IPS-15b (cell line): Measurements from ENCODE around the gene CDK4.
A peak's percentile ranks its signal among the peaks of the same experiment; 100 is the strongest.

Experiments used
- H3K27me3 ChIP-seq: one replicate; pipeline ENCODE4 v1.6.1; 2013; ENCODE audit warnings: low read length; ENCODE audit not compliant: control insufficient read depth, insufficient read depth
- H3K36me3 ChIP-seq: one replicate; pipeline ENCODE4 v1.6.1; 2013; ENCODE audit warnings: low read length; ENCODE audit not compliant: control insufficient read depth, insufficient read depth
- H3K4me1 ChIP-seq: one replicate; pipeline ENCODE4 v1.6.1; 2013; ENCODE audit warnings: mild to moderate bottlenecking, low read length; ENCODE audit not compliant: control insufficient read depth, insufficient read depth
- H3K4me3 ChIP-seq: one replicate; pipeline ENCODE4 v1.5.1; 2013; ENCODE audit warnings: low read depth, low read length
- H3K9ac ChIP-seq: one replicate; pipeline ENCODE4 v1.6.1; 2013; ENCODE audit warnings: low read depth, mild to moderate bottlenecking, low read length
- H3K9me3 ChIP-seq: one replicate; pipeline ENCODE4 v1.6.1; 2013; ENCODE audit warnings: mild to moderate bottlenecking, low read length; ENCODE audit not compliant: control insufficient read depth, insufficient read depth

CDK4 gene

DNA sequence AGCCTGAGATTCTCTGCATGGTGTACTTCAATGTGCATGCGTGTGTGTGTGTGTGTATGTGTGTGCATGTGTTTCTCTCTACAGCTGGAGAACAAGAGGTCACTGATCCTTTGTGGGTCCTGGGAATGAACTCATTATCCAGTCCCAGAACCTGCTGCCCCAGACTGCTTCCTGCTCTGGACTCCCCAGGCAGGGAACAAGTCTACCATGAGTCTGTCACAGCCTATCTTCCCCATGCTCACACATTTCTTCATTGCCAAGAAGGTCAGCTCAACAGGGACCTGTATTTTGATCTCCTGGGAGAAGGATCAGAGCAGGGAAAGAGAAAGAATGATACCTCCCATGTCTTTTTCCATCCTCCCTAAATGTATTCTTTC lies 10.7 kb downstream of the CDK4 start:
- Histone ChIP-seq H3K4me1 (peaks cover 6% of the 10 kb centered on the region), H3K9ac (no peak overlapping the region), H3K27me3 (peaks cover 58% of the 10 kb centered on the region), H3K9me3 (no peaks in the 10 kb centered on the region), H3K4me3 (no peak overlapping the region), H3K36me3 (no peaks in the 10 kb centered on the region)

DNA sequence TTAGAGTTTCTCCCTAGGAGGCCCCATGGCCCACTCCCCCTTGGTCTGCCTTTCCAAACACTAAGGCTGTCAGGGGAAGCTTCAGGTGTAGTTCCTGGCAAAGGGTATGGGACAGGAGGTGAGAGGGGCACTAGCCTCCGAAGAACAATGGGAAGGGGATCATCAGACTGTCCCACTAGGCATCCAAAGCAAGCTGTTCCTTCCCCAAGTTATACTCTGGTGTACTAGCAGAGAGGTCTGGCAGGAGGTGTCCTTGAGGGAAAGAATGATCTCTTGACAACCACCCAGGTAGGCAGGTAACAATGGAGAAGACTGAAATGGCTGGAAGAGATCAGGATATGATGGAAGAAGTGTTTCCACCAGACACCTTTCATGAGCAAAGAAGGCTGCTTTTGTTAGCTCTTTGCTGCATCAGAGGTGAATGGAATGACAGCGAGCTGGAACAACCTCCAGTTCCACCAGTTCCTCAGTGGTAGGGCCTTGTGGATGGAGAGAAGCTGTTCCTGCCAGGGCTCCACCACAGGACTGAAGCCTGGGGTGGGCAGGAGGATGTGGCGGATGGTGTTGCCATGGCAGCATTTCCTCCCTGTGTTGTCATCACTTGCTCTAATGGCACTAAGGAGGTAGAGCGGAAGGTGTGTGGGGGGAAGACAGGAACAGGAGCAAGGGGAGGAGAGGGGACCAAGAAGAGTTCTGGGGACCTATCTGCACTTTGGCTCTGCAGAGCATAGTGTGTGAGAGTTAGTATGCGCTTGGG lies 11.3 kb downstream of the CDK4 start:
- Histone ChIP-seq H3K27me3 (peaks cover 64% of the 10 kb centered on the region), H3K9me3 (no peaks in the 10 kb centered on the region), H3K9ac (no peak overlapping the region), H3K36me3 (no peaks in the 10 kb centered on the region), H3K4me3 (no peak overlapping the region), H3K4me1 (peaks cover 3% of the 10 kb centered on the region)

DNA sequence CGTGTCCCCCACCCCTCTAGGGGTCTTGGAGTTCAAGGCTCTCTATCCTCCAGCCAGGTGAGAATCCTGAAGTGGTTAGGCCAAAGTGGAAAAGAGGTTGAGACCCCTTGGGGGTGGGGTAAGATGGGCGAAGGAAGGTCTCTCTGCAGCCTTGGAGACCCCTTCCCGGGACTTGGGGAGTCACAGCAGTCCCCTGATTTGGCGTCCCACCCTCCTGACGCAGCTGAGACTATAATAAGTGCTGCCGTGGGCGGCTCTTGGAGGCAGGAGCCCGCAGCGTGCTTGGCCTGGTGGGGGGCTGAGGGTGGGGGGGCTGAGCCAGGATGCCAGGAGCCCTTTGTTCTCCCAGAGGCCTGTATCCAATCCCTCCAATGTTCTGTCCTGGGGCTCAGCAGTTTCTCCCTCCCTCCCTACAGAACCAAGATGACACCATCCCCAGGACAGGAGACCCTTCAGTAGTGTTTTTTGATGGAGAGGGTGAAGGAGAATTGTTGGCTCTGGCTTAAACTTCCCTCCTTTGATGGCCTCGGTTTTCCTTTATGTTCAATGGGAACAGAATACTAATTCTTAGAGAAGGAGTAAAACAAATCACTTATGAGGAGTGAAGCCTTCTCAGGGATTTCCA lies 12.1 kb downstream of the CDK4 start:
- peaks cover 72% of the 10 kb centered on the region for H3K27me3 ChIP-seq
- H3K9ac ChIP-seq = no peak overlapping the region
- peak overlapping the region; percentile 41 for H3K4me3 ChIP-seq
- no peaks in the 10 kb centered on the region for H3K36me3 ChIP-seq
- H3K9me3 ChIP-seq = no peaks in the 10 kb centered on the region
- peaks cover 6% of the 10 kb centered on the region for H3K4me1 ChIP-seq

DNA sequence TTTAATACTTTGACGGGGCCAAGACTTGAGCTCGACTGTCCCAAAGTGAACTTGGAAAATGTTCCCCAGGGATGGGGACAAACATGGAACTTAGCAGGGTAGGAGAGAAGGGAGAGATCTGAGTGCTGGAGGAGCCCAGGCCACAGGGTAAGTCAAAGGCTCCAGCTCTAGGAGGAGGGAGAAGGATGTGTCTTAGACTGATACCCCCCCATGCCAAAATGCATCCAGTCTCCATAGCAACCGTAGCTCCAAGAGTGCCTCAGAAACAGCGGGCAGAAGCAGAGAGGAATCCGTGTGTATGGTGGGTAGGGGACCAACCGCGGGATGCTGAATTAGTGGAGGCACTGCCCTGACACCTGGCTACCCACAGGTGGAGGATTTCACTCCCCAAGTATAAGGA lies 12.7 kb downstream of the CDK4 start:
- peak overlapping the region; percentile 41 for H3K4me3 ChIP-seq
- peaks cover 6% of the 10 kb centered on the region for H3K4me1 ChIP-seq
- H3K9me3 ChIP-seq = no peaks in the 10 kb centered on the region
- H3K27me3 ChIP-seq = peaks cover 78% of the 10 kb centered on the region
- no peaks in the 10 kb centered on the region for H3K36me3 ChIP-seq
- H3K9ac ChIP-seq = no peak overlapping the region

DNA sequence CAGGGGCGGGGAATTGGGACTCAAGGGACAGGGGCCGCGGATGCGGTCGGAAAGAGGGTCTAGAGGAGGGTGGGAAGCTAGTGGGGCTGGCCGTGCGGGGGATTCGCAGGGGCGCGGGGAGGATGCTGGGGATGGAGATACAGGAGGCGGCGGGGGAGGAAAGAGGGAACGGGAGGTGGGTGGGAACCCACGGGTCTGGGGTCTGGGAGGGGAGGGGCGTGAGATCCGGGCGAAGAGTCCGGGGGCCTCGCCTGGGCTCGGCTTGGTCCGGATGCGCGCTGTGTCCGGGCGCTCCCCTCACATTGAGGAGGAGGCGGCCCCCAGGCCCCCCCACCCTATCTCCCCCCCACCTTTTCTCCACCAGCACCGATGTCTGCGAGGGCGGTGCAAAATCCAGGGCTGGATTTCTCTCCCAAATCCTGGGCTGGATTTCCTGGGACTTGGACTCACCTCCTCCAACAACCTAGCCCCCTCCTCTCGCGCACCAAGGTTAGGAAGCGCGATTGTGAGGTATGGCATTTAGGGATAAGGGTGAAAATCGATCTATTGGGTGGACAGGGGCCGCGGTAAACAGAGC lies 13.4 kb downstream of the CDK4 start, which contains the start of gene AGAP2:
TSS of gene AGAP2 (minus strand) at position 82 of the 577 bp plus-strand sequence. CDS start 496 bp downstream, outside the sequence.
- Histone ChIP-seq H3K27me3 (peaks cover 84% of the 10 kb centered on the region), H3K4me1 (peaks cover 6% of the 10 kb centered on the region), H3K9me3 (no peaks in the 10 kb centered on the region), H3K36me3 (no peaks in the 10 kb centered on the region), H3K9ac (no peak within 1 kb of the TSS), H3K4me3 (peak within 1 kb of the TSS; percentile 41)

DNA sequence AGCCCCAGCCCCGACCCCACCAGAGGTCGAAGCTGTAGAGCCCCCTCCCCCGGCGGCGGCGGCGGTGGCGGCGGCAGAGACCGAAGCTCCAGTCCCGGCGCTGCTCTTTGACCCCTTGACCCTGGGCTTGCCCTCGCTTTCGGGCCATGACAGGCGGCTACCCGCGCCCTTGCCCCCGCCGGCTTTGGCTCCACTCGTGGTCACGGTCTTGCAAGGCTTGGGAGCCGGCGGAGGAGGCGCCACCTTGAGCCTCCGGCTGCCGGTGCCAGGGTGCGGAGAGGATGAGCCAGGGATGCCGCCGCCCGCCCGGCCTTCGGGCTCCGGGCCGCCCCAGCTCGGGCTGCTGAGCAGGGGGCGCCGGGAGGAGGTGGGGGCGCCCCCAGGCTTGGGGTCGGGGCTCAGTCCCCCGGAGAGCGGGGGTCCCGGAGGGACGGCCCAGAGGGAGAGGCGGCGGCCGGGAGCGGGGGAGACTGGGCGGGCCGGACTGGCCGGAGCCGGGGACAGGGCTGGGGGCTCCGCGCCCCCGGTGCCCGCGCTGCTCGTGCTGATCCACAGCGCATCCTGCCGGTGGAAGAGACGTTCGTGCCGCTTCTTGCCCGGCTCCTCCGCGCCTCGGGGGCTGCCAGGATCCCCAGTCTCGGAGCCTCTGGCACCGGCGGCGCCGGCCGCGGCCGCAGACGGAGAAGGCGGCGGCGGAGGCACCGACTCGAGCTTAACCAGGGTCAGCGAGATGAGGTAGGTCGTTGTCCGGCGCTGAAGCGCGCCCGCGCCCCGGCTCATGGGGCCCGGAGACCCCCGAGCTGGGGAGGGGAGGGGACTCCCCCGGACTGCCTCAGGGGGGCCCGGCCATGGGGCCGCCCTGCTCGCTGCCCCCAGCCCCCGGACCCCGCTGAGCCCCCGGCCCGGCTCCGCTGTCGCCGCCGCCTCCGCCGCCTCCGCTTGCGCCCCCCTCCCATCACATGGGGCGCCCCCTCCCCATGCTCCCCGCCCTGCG lies 14.3 kb downstream of the CDK4 start:
- Histone ChIP-seq H3K9me3 (no peaks in the 10 kb centered on the region), H3K27me3 (peaks cover 90% of the 10 kb centered on the region), H3K4me3 (peak overlapping the region; percentile 56), H3K36me3 (no peaks in the 10 kb centered on the region), H3K9ac (no peak overlapping the region), H3K4me1 (peaks cover 6% of the 10 kb centered on the region)

DNA sequence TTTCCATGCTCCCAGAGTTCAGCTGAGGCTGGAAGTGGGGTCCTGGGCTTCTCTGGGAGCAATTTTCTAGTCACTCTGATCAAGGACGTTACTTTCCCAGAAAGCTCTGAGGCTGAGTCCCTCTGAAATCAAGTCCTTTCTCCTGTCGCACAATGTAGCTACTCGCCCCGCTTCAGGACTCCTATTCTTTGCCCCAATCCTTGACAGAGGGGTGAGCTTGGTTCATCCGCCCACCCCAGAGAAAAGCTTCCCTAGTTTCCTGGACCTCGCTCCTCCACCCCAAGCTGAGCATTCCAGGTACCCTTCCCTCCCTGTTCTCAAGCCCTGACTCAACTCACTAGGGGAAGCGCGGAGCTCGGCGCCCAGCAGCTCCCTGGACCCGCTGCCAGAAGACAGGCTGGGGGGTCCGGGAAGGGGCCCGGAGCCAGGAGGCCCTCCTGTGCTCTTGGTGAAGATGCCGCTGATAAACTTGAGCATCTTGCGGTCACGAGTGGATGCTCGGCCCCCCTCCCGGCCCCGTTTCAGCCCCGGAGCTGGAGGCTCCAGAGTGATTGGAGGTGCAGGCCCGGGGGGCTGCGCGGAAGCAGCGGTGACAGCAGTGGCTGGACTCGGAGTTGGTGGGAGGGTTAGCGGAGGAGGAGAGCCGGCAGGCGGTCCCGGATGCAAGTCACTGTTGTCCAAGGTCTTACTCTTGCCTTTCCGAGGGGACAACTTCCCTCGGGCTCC lies 15.2 kb downstream of the CDK4 start:
- Histone ChIP-seq H3K4me1 (peaks cover 6% of the 10 kb centered on the region), H3K9ac (no peak overlapping the region), H3K27me3 (peaks cover 93% of the 10 kb centered on the region), H3K36me3 (no peaks in the 10 kb centered on the region), H3K4me3 (peak overlapping the region; percentile 56), H3K9me3 (no peaks in the 10 kb centered on the region)

DNA sequence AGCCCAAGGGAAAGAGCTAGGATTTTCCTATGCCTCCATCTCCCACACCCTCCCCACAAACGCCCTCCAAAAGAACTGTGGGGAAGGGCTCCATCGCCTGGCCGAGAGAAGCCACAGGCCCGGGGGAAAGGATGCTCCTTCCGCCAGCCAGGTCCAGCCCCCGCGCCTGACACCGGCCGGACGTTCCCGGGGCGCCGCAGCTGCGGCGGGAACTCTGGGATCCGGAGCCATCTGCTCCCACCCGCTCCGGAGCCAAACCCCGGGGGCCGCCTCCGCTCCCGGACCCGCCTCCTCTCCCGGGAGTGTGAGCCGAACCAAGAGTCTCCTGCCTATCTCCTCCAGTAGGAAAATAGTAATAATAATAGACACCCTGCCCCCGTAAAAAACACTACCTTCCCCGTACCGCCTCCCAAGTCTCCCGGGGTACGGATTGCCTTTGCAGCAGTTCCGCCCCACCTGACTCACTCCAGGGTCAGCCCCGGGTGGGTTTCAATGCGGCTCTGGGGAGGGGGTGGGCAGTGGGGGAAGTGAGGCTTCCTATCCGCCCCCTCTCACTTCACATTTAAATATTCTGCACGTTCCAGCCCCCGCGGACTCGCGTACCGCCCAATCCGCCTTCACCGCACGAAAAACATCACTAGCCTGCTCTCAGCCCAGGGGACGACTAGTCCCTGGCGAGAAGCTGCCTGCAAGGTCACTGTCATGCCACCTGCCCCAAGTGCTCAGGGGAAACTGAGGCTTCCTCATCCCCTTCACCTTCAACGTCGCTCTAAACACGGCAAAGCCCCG lies 16.0 kb downstream of the CDK4 start:
- H3K4me3 ChIP-seq = peak overlapping the region; percentile 56
- H3K36me3 ChIP-seq = no peaks in the 10 kb centered on the region
- no peak overlapping the region for H3K9ac ChIP-seq

DNA sequence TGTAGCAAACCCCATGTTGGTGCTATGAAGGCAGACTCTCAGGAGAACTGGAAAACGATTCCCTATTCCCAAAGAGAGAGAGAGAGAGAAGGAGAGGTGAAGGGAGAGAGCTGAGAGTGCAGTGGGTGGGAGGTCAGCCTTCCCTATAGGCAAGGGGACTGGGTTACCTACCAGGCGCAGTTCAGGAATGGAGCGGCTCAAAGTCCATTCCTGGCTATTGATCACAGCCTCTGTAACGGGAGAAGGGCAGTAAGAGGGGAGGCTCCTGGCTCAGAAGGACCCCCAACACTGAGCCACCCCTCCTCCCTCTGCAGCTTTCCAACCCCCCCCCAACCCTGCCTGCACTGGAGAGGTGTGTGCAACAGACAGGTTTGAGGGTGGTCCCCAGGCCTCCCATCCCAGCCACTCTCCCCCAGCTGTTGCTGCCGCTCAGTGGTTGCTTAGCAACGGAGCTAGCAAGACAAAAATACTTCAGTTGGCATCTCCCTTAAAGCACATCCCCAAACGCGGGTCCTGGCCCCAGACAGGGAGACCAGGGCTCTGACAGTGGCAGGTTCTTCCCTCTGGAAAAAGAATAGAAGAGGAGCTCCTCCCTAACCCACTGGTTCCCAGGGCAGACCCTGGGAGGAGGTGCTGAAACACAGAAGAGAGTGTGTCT lies 16.8 kb downstream of the CDK4 start:
- no peaks in the 10 kb centered on the region for H3K36me3 ChIP-seq
- H3K27me3 ChIP-seq = peaks cover 93% of the 10 kb centered on the region
- peaks cover 6% of the 10 kb centered on the region for H3K4me1 ChIP-seq
- peak overlapping the region; percentile 56 for H3K4me3 ChIP-seq
- H3K9me3 ChIP-seq = no peaks in the 10 kb centered on the region
- H3K9ac ChIP-seq = no peak overlapping the region

More for the DNA sequence above, 16.0 kb downstream of the CDK4 start:
- Histone ChIP-seq H3K27me3 (peaks cover 93% of the 10 kb centered on the region), H3K9me3 (no peaks in the 10 kb centered on the region), H3K4me1 (peaks cover 6% of the 10 kb centered on the region)

DNA sequence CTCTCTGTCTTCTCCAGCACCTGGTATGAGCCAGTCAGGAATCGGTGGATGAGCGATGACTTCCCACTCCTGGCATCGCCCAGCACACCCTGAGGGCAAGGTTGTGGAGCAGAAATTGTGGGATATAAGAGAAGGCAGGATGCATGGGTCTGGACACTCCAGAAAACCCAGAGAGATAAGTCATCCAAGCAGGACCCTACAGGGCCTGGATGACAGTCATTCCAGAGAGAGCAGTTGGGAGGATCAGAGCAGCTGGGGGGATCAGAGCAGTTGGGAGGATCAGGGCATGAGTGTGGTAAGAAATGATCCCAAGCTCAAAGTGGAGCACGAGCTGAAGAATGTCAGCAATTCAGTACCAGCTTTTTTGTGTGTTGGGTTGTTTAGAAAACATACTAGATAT lies 17.5 kb downstream of the CDK4 start:
- Histone ChIP-seq H3K4me1 (peaks cover 6% of the 10 kb centered on the region), H3K36me3 (no peaks in the 10 kb centered on the region), H3K4me3 (no peak overlapping the region), H3K27me3 (peaks cover 93% of the 10 kb centered on the region), H3K9ac (no peak overlapping the region), H3K9me3 (no peaks in the 10 kb centered on the region)
